Pulmonary artery endothelial cell (primary cell): ENCODE results near the gene LILRA6. TPM values are rescaled to one million over a fixed set of nuclear protein-coding genes. Genes with fewer than 3 reads are reported as not detected.
"Not testable (repeated sequence)": the region's sequence is repeated elsewhere in the genome, so short reads cannot be mapped to it uniquely, and the experiment has no call there.

ENCODE experiments used
- DNase-seq: peaks from one replicate; pipeline ENCODE4 v3.0.0-alpha.2; 2011; ENCODE audit warnings: low read depth, low spot score
- total RNA-seq: library from RNA; depleted of rRNA; stranded (reverse); fragments of >200 nt; gene quantifications from 2 replicates; pipeline ENCODE4 v1.2.3, GENCODE V29; 2014

The LILRA6 gene
- total RNA-seq: not detected in 2 replicates

GRCh38 chr19:54242646-54243045, at the start of gene LILRA6:
LILRA6 (minus strand) TSS chr19:54242790.
- DNase-seq: not testable (repeated sequence)

GRCh38 chr19:54289160-54289559, 46.6 kb upstream of the LILRA6 start:
- DNase-seq: not testable (repeated sequence)

- no peak for DNase-seq
These were observed 44.9 kb upstream of the LILRA6 start for GRCh38 chr19:54287456-54287855.

GRCh38 chr19:54286283-54286682, 43.7 kb upstream of the LILRA6 start:
- DNase-seq: not testable (repeated sequence)

GRCh38 chr19:54285427-54286056, 43.0 kb upstream of the LILRA6 start:
- not testable (repeated sequence) for DNase-seq

- DNase-seq: no peak
These were observed 40.3 kb upstream of the LILRA6 start for GRCh38 chr19:54282686-54283470.

GRCh38 chr19:54281729-54282075, 39.1 kb upstream of the LILRA6 start:
- DNase-seq: not testable (repeated sequence)

- no peak for DNase-seq
These were observed 38.6 kb upstream of the LILRA6 start, which contains the start of gene LILRB2 for GRCh38 chr19:54281007-54281728. LILRB2 (minus strand) TSS chr19:54281110; CDS start chr19:54280496, 614 bp downstream.

GRCh38 chr19:54280441-54280840, 37.9 kb upstream of the LILRA6 start:
- not testable (repeated sequence) for DNase-seq

- DNase-seq: not testable (repeated sequence)
These were observed 37.4 kb upstream of the LILRA6 start for GRCh38 chr19:54280025-54280424.

- DNase-seq: no peak
These were observed 36.9 kb upstream of the LILRA6 start for GRCh38 chr19:54279406-54279962.

- not testable (repeated sequence) for DNase-seq
These were observed 36.1 kb upstream of the LILRA6 start for GRCh38 chr19:54278571-54279195.

GRCh38 chr19:54278056-54278455, 35.5 kb upstream of the LILRA6 start:
- not testable (repeated sequence) for DNase-seq

GRCh38 chr19:54277111-54277615, 34.6 kb upstream of the LILRA6 start:
- DNase-seq: not testable (repeated sequence)

GRCh38 chr19:54275951-54276350, 33.4 kb upstream of the LILRA6 start:
- no peak for DNase-seq

GRCh38 chr19:54274516-54274915, 31.9 kb upstream of the LILRA6 start:
- not testable (repeated sequence) for DNase-seq

GRCh38 chr19:54273821-54274220, 31.2 kb upstream of the LILRA6 start:
- DNase-seq: no peak

GRCh38 chr19:54272181-54272580, 29.6 kb upstream of the LILRA6 start:
- DNase-seq: not testable (repeated sequence)

GRCh38 chr19:54271587-54271986, 29.0 kb upstream of the LILRA6 start:
- not testable (repeated sequence) for DNase-seq

GRCh38 chr19:54271106-54271505, 28.5 kb upstream of the LILRA6 start:
- no peak for DNase-seq

- DNase-seq: no peak
These were observed 26.3 kb upstream of the LILRA6 start for GRCh38 chr19:54268936-54269335.
